ENCODE results near the gene SEPTIN5.

GRCh38 chr22:19749876-19750275 lies 35.6 kb downstream of the SEPTIN5 start:
- TF ChIP-seq EP300 (IDR thresholded peaks at IDR 0.05) (no peak), CTCF (IDR thresholded peaks at IDR 0.05) (no peak), POLR2A (IDR thresholded peaks at IDR 0.05; ENCODE audit: low read length) (no peak), MAX (IDR thresholded peaks at IDR 0.05) (no peak), HMGXB4 (CRISPR knock-in tag; IDR thresholded peaks at IDR 0.05; ENCODE audit: borderline replicate concordance) (no peak), USF2 (IDR thresholded peaks at IDR 0.05) (no peak), JUN (IDR thresholded peaks at IDR 0.05) (no peak)

All from A549 (cell line).